HepG2 (cell line): ENCODE results near the gene RPS8. TPM values are rescaled to one million over a fixed set of nuclear protein-coding genes. Genes with fewer than 3 reads are reported as not detected.

Experiments
- ATAC-seq: fragments of 200-7000 bp; cut with Tn5 transposase; 3 replicates; pipeline ENCODE4 v1.9.1; 2020; ENCODE audit warnings: mild to moderate bottlenecking, moderate library complexity
- Bru-seq: library from RNA; stranded (reverse); fragments of 400-500 nt; gene quantifications from one replicate; lab custom pipeline; 2021; lab: Mats Ljungman, UMichigan
- BruChase-seq, 2 experiments: library from RNA; stranded (reverse); fragments of 400-500 nt; gene quantifications; one replicate each; lab custom pipeline; 2021; lab: Mats Ljungman, UMichigan
- BruUV-seq: library from RNA; stranded (reverse); fragments of 400-500 nt; replicated peaks from 2 replicates; lab custom pipeline; 2021; lab: Mats Ljungman, UMichigan
- CTCF ChIA-PET: fragments of 300-600 bp; formaldehyde crosslinking; extraction: SDS; loops from one replicate; lab custom pipeline; 2021; ENCODE audit warnings: low total read pairs, inconsistent platforms, low intra/inter-chr PET ratio; lab: Yijun Ruan, JAX
- POLR2A ChIA-PET: fragments of 350-600 bp; sonication (Branson Sonifier 250); formaldehyde crosslinking; loops from one replicate; lab custom pipeline; 2020; ENCODE audit warnings: antibody characterized with exemption, inconsistent platforms; lab: Yijun Ruan, JAX
- DNase-seq: peaks from one replicate; pipeline ENCODE4 v3.0.0-alpha.2; 2015; ENCODE audit warnings: low spot score
- FAIRE-seq: peaks from 3 replicates; lab custom pipeline; 2011; peaks lifted over from hg19 to GRCh38; lab: Jason Lieb, UNC
- H2AFZ ChIP-seq: one replicate; pipeline ENCODE4 v1.6.1; 2011; ENCODE audit warnings: low read length, inconsistent platforms
- H3K27ac ChIP-seq: fragments of 300-600 bp; 3 replicates; pipeline ENCODE4 v1.8.0; 2011; ENCODE audit warnings: mixed run types, mild to moderate bottlenecking, mixed read lengths, low read length, inconsistent platforms; ENCODE audit not compliant: insufficient read depth; ENCODE audit errors: extremely low read length
- H3K27me3 ChIP-seq, 2 experiments: fragments of 200-600 bp in 1 of 2; 2 replicates in 1 of 2; 3 replicates in 1 of 2; pipeline versions ENCODE4 v1.6.0 to v1.8.0; 2011; ENCODE audit warnings: low read length in 2 of 2, mild to moderate bottlenecking in 2 of 2, moderate library complexity in 2 of 2, inconsistent platforms in 1 of 2; ENCODE audit not compliant: insufficient read depth in 2 of 2, control insufficient read depth in 1 of 2
- H3K36me3 ChIP-seq, 2 experiments: fragments of 200-600 bp in 1 of 2; replicated peaks in 1 of 2; 2 replicates in 1 of 2; 3 replicates in 1 of 2; pipeline versions ENCODE4 v1.5.1 to v1.8.0; 2011; ENCODE audit warnings: low read length in 2 of 2, inconsistent platforms in 1 of 2; ENCODE audit not compliant: insufficient read depth in 2 of 2, control insufficient read depth in 1 of 2
- H3K4me1 ChIP-seq: 2 replicates; pipeline ENCODE4 v1.5.1; 2012; ENCODE audit warnings: low read length, inconsistent platforms; ENCODE audit not compliant: insufficient read depth
- H3K4me2 ChIP-seq: 2 replicates; pipeline ENCODE4 v1.6.0; 2011; ENCODE audit warnings: low read depth, low read length, inconsistent platforms
- H3K4me3 ChIP-seq, 3 experiments: fragments of 200-600 bp in 1 of 3; sonication (generic), shearing (Covaris generic) in 1 of 3; replicated peaks in 1 of 3; 2 replicates each; pipeline ENCODE4 v1.5.1; 2011 to 2016; ENCODE audit warnings: low read length in 3 of 3, inconsistent platforms in 2 of 3, low read depth in 2 of 3, mild to moderate bottlenecking in 2 of 3, control low read depth in 1 of 3, mixed read lengths in 1 of 3; ENCODE audit not compliant: insufficient read depth in 1 of 3
- H3K79me2 ChIP-seq: one replicate; pipeline ENCODE4 v1.6.1; 2011; ENCODE audit warnings: low read length, inconsistent platforms; ENCODE audit not compliant: insufficient read depth
- H3K9ac ChIP-seq: 2 replicates; pipeline ENCODE4 v1.6.0; 2011; ENCODE audit warnings: mild to moderate bottlenecking, low read depth, low read length, inconsistent platforms; ENCODE audit not compliant: insufficient read depth
- H3K9me3 ChIP-seq: 2 replicates; pipeline ENCODE4 v1.5.1; 2012; ENCODE audit warnings: mild to moderate bottlenecking, low read length
- H4K20me1 ChIP-seq: 2 replicates; pipeline ENCODE4 v1.6.0; 2011; ENCODE audit warnings: inconsistent platforms, mild to moderate bottlenecking, low read length, moderate library complexity; ENCODE audit not compliant: insufficient read depth
- ATF3 ChIP-seq: sonication (generic); formaldehyde crosslinking; IDR thresholded peaks from 2 replicates; pipeline ENCODE4 v1.4.0; 2020; ENCODE audit warnings: missing genetic modification reagents
- EED ChIP-seq: sonication (generic); formaldehyde crosslinking; IDR thresholded peaks from 2 replicates; pipeline ENCODE4 v1.5.0; 2020; ENCODE audit warnings: mild to moderate bottlenecking, missing genetic modification reagents
- HES4 ChIP-seq: sonication (generic); formaldehyde crosslinking; IDR thresholded peaks from 2 replicates; pipeline ENCODE4 v1.9.0; 2021; ENCODE audit warnings: mild to moderate bottlenecking, missing genetic modification reagents, borderline replicate concordance
- IRF9 ChIP-seq: sonication (generic); formaldehyde crosslinking; IDR thresholded peaks from 2 replicates; pipeline ENCODE4 v1.8.0; 2022; ENCODE audit warnings: missing genetic modification reagents, mild to moderate bottlenecking, borderline replicate concordance
- JUNB ChIP-seq: sonication (generic); formaldehyde crosslinking; IDR thresholded peaks from 2 replicates; pipeline ENCODE4 v1.8.0; 2022; ENCODE audit warnings: missing genetic modification reagents, mild to moderate bottlenecking, borderline replicate concordance
- MTF1 ChIP-seq: sonication (generic); formaldehyde crosslinking; IDR thresholded peaks from 2 replicates; pipeline ENCODE4 v1.5.0; 2020; ENCODE audit warnings: missing genetic modification reagents
- NFATC3 ChIP-seq: sonication (generic); formaldehyde crosslinking; IDR thresholded peaks from 2 replicates; pipeline ENCODE4 v1.5.1; 2020; ENCODE audit warnings: mild to moderate bottlenecking, missing genetic modification reagents
- PHF21A ChIP-seq: sonication (generic); formaldehyde crosslinking; IDR thresholded peaks from 2 replicates; pipeline ENCODE4 v1.5.0; 2020; ENCODE audit warnings: mild to moderate bottlenecking, missing genetic modification reagents
- PREB ChIP-seq: sonication (generic); formaldehyde crosslinking; IDR thresholded peaks from 2 replicates; pipeline ENCODE4 v1.4.0; 2020; ENCODE audit warnings: missing genetic modification reagents
- RBM39 ChIP-seq: fragments of 200-400 bp; formaldehyde crosslinking; IDR thresholded peaks from one replicate; pipeline ENCODE4 v1.6.1; 2018; ENCODE audit warnings: antibody characterized with exemption, mild to moderate bottlenecking, low read depth, low read length; ENCODE audit not compliant: poor library complexity, severe bottlenecking
- XBP1 ChIP-seq: sonication (generic); formaldehyde crosslinking; IDR thresholded peaks from 2 replicates; pipeline ENCODE4 v1.5.0; 2020; ENCODE audit warnings: missing genetic modification reagents
- ZNF589 ChIP-seq: sonication (generic); formaldehyde crosslinking; conservative IDR thresholded peaks from 2 replicates; pipeline ENCODE4 v1.8.0; 2022; ENCODE audit warnings: mild to moderate bottlenecking, moderate library complexity, missing genetic modification reagents
- ZSCAN30 ChIP-seq: sonication (generic); formaldehyde crosslinking; IDR thresholded peaks from 2 replicates; pipeline ENCODE4 v1.5.0; 2020; ENCODE audit warnings: mild to moderate bottlenecking, missing genetic modification reagents
- WGBS: methylation state at CpG from one replicate; pipeline ENCODE4 v1.1.6; 2017; ENCODE audit warnings: low lambda C conversion rate; 5-methylcytosine and 5-hydroxymethylcytosine counted together
- in situ Hi-C: cut with HindIII; loops from 2 replicates; pipeline ENCODE4 v1.10.0; 2017; ENCODE audit warnings: low pct_unique_long_range_greater_than_20kb; ENCODE audit not compliant: extremely low pct_ligation_motif_present
- intact Hi-C: fragments of 100-400 bp; cut with micrococcal nuclease; formaldehyde crosslinking; loops from one replicate; pipeline ENCODE4 v1.10.0; 2022; ENCODE audit not compliant: unreplicated experiment
- long read RNA-seq, 2 experiments: library from RNA in 1 of 2; library from polyadenylated mRNA in 1 of 2; stranded (forward) in 1 of 2; unstranded in 1 of 2; transcript quantifications; one replicate each; pipeline ENCODE4 v2.0.0, GENCODE V29; 2019 to 2022
- polyA minus RNA-seq, 3 experiments: library from RNA; depleted of rRNA, polyadenylated mRNA; stranded (reverse); fragments of >200 nt; gene quantifications; 2 replicates each; pipeline ENCODE4 v1.2.3, GENCODE V29; 2011; ENCODE audit warnings: low replicate concordance in 1 of 3
- polyA plus RNA-seq, 8 experiments: library from polyadenylated mRNA; depleted of rRNA in 3 of 8; stranded (reverse) in 7 of 8; unstranded in 1 of 8; fragments of >200 nt; fragmentation: Illumina TruSeq in 4 of 8; extraction: Trizol in 4 of 8; gene quantifications; 2 replicates each; pipeline versions ENCODE4 v1.2.1 to v1.2.3, GENCODE V29; 2011 to 2016; ENCODE audit warnings: low read depth in 4 of 8, missing spikeins in 1 of 8, mixed read lengths in 1 of 8; ENCODE audit not compliant: insufficient read depth in 1 of 8
- total RNA-seq, 5 experiments: library from RNA; depleted of rRNA; stranded (reverse); fragments of >200 nt; fragmentation: Illumina TruSeq; extraction: Trizol; gene quantifications; 2 replicates each; pipeline ENCODE4 v1.2.3, GENCODE V29; 2016; ENCODE audit warnings: low read depth in 1 of 5

The RPS8 gene
- total RNA-seq (2016; rRNA removed; fragmentation: Illumina TruSeq; extraction: Trizol) (2,628 and 3,186 TPM in 2 replicates), polyA plus RNA-seq (2011; rRNA removed) (2,639 and 2,822 TPM in 2 replicates), polyA minus RNA-seq (2011; rRNA and poly(A)+ RNA removed; ENCODE audit: low replicate concordance) (377 and 661 TPM in 2 replicates), Bru-seq, nascent RNA (percentile 99 among the genes with signal in this experiment), BruChase-seq, experiment 1, labeled RNA remaining after a 6-hour chase (percentile 99 among the genes with signal in this experiment), BruChase-seq, experiment 2, labeled RNA remaining after a 2-hour chase (percentile 99 among the genes with signal in this experiment)
- total RNA-seq (2016; cell fraction: cytosol; rRNA removed; fragmentation: Illumina TruSeq; extraction: Trizol; ENCODE audit: low read depth) = 4,101 and 4,477 TPM in 2 replicates
- total RNA-seq (2016; cell fraction: insoluble cytoplasmic fraction; rRNA removed; fragmentation: Illumina TruSeq; extraction: Trizol) = 2,640 and 3,284 TPM in 2 replicates
- total RNA-seq (2016; cell fraction: membrane; rRNA removed; fragmentation: Illumina TruSeq; extraction: Trizol) = 6,651 and 6,789 TPM in 2 replicates
- total RNA-seq (2016; cell fraction: nucleus; rRNA removed; fragmentation: Illumina TruSeq; extraction: Trizol) = 904 and 1,043 TPM in 2 replicates
- 3,216 and 3,450 TPM in 2 replicates for polyA plus RNA-seq (2011; cell fraction: cytosol; rRNA removed)
- polyA plus RNA-seq (2011; cell fraction: nucleus; rRNA removed) = 619 and 724 TPM in 2 replicates
- 2,913 and 3,780 TPM in 2 replicates for polyA plus RNA-seq (2012)
- 3,820 and 4,041 TPM in 2 replicates for polyA plus RNA-seq (2016; cell fraction: cytosol; fragmentation: Illumina TruSeq; extraction: Trizol; ENCODE audit: low read depth)
- polyA plus RNA-seq (2016; cell fraction: insoluble cytoplasmic fraction; fragmentation: Illumina TruSeq; extraction: Trizol; ENCODE audit: low read depth) = 2,524 and 2,713 TPM in 2 replicates
- polyA plus RNA-seq (2016; cell fraction: membrane; fragmentation: Illumina TruSeq; extraction: Trizol; ENCODE audit: low read depth) = 5,258 and 5,398 TPM in 2 replicates
- 1,350 and 1,442 TPM in 2 replicates for polyA plus RNA-seq (2016; cell fraction: nucleus; fragmentation: Illumina TruSeq; extraction: Trizol; ENCODE audit: insufficient read depth, low read depth)
- polyA minus RNA-seq (2011; cell fraction: cytosol; rRNA and poly(A)+ RNA removed) = 497 and 522 TPM in 2 replicates
- polyA minus RNA-seq (2011; cell fraction: nucleus; rRNA and poly(A)+ RNA removed) = 234 and 283 TPM in 2 replicates
- long read RNA-seq, experiment 1, transcript RPS8-203 (3 exons, 898 nt) = minor isoform, 26 of 2,279 reads
- long read RNA-seq, experiment 1, transcript RPS8-202 (6 exons, 881 nt) = major isoform, 1,121 of 2,279 reads
- long read RNA-seq, experiment 1, transcript RPS8-201 (6 exons, 685 nt) = minor isoform, 6 of 2,279 reads
- long read RNA-seq, experiment 1, transcript RPS8-207 (5 exons, 1,115 nt) = minor isoform, 289 of 2,279 reads
- long read RNA-seq, experiment 1, partial matches to known transcripts = 796 of 2,279 reads
- long read RNA-seq, experiment 1, other reads (novel, unspliced or antisense) = 40 of 2,279 reads
- long read RNA-seq, experiment 2, transcript RPS8-203 (3 exons, 898 nt) = minor isoform, 84 of 4,591 reads
- long read RNA-seq, experiment 2, transcript RPS8-207 (5 exons, 1,115 nt) = major isoform, 2,472 of 4,591 reads
- long read RNA-seq, experiment 2, transcript RPS8-205 (2 exons, 391 nt) = minor isoform, 115 of 4,591 reads
- long read RNA-seq, experiment 2, transcript RPS8-202 (6 exons, 881 nt) = minor isoform, 1,588 of 4,591 reads
- long read RNA-seq, experiment 2, partial matches to known transcripts = 220 of 4,591 reads
- long read RNA-seq, experiment 2, other reads (novel, unspliced or antisense) = 105 of 4,591 reads

- under 1% methylated on average over 39 of the region's 65 CpGs for WGBS
- Histone ChIP-seq H3K4me2 (peak within 1 kb of the TSS; percentile 95), H2AFZ (no peak within 1 kb of the TSS), H3K27me3 (no peaks in the 10 kb centered on the region; a peak in 1 of 5 replicates), H3K9ac (peak within 1 kb of the TSS; percentile 91), H3K4me1 (peaks cover 40% of the 10 kb centered on the region), H3K9me3 (no peaks in the 10 kb centered on the region), H3K79me2 (peaks cover 35% of the 10 kb centered on the region), H3K27ac (peak within 1 kb of the TSS; percentile 81), H3K36me3 (peaks cover 12 to 24% of the 10 kb centered on the region in 2 experiments), H4K20me1 (peaks cover 36% of the 10 kb centered on the region), H3K4me3 (peak within 1 kb of the TSS; percentile 84 to 97 (median 96))
- FAIRE-seq (peak; percentile 28), ATAC-seq (peak; percentile 80), DNase-seq (peak; percentile 91)
- in situ Hi-C loops = no loop called here
- intact Hi-C loops = no loop called here
- CTCF ChIA-PET = no interaction called here
- no TSS peak for BruUV-seq
- POLR2A ChIA-PET = interaction anchor here (0.6 to 4.0 kb wide), 31 partner anchors 9 to 776 kb away, joined by 3 to 47 read pairs (median 7); partner anchors contain the start of genes AKR1A1, ARMH1, BEST4 and BTBD19
- peak; percentile 93 for TF ChIP-seq XBP1 (CRISPR knock-in tag)
- no peak for TF ChIP-seq JUNB (CRISPR knock-in tag)
- peak; percentile 61; the same call in 1 of the 2 replicates for TF ChIP-seq IRF9 (CRISPR knock-in tag)
- no peak for TF ChIP-seq PHF21A (CRISPR knock-in tag)
- TF ChIP-seq ZNF589 (CRISPR knock-in tag) = peak; percentile 71; the same call in 1 of the 2 replicates
- TF ChIP-seq HES4 = peak; percentile 80; the same call in 1 of the 2 replicates
- TF ChIP-seq PREB (CRISPR knock-in tag) = no peak
- TF ChIP-seq EED (CRISPR knock-in tag) = peak; percentile 91; the same call in 1 of the 2 replicates
- TF ChIP-seq ATF3 (CRISPR knock-in tag) = no peak
- TF ChIP-seq MTF1 (CRISPR knock-in tag) = no peak
- 0 out of 2 replicates have a peak, but pooled peaks have one; percentile 64 for TF ChIP-seq ZSCAN30
- peak; percentile 99 for TF ChIP-seq RBM39
- TF ChIP-seq NFATC3 (CRISPR knock-in tag) = no peak; the same call in 1 of the 2 replicates
These were observed at the start of gene RPS8 for GRCh38 chr1:44775078-44775929. Gene RPS8, plus strand, starts transcription at chr1:44775540. Its CDS starts 57 bp downstream, at chr1:44775597.
